Astrocyte (in vitro differentiated cells and primary cell): Measurements from ENCODE around the gene CPNE2. TPM values are rescaled to one million over a fixed set of nuclear protein-coding genes. Genes with fewer than 3 reads are reported as not detected.

Experiments used
- DNase-seq: peaks from one replicate; pipeline ENCODE4 v3.0.0-alpha.2; 2010; ENCODE audit warnings: low read depth
- FAIRE-seq: peaks from 2 replicates; lab custom pipeline; 2011; peaks lifted over from hg19 to GRCh38; lab: Jason Lieb, UNC
- H2AFZ ChIP-seq: 2 replicates; pipeline ENCODE4 v1.6.0; 2012; ENCODE audit warnings: low read depth, low read length, inconsistent platforms
- H3K27ac ChIP-seq: 2 replicates; pipeline ENCODE4 v1.5.1; 2011; ENCODE audit warnings: low read depth, low read length, inconsistent platforms
- H3K27me3 ChIP-seq: 2 replicates; pipeline ENCODE4 v1.6.0; 2011; ENCODE audit warnings: low read length, inconsistent platforms; ENCODE audit not compliant: insufficient read depth
- H3K36me3 ChIP-seq: 2 replicates; pipeline ENCODE4 v1.5.1; 2011; ENCODE audit warnings: low read length, inconsistent platforms; ENCODE audit not compliant: insufficient read depth
- H3K4me1 ChIP-seq: 2 replicates; pipeline ENCODE4 v1.5.1; 2011; ENCODE audit warnings: low read length, inconsistent platforms; ENCODE audit not compliant: insufficient read depth
- H3K4me2 ChIP-seq: 2 replicates; pipeline ENCODE4 v1.6.0; 2012; ENCODE audit warnings: low read length, inconsistent platforms
- H3K4me3 ChIP-seq: 2 replicates; pipeline ENCODE4 v1.5.1; 2011; ENCODE audit warnings: low read depth, mild to moderate bottlenecking, low read length, inconsistent platforms; ENCODE audit not compliant: insufficient read depth
- H3K79me2 ChIP-seq: 2 replicates; pipeline ENCODE4 v1.6.0; 2012; ENCODE audit warnings: mild to moderate bottlenecking, low read length, inconsistent platforms; ENCODE audit not compliant: insufficient read depth
- H3K9ac ChIP-seq: 2 replicates; pipeline ENCODE4 v1.6.0; 2012; ENCODE audit warnings: mild to moderate bottlenecking, low read length, inconsistent platforms
- H3K9me3 ChIP-seq: 2 replicates; pipeline ENCODE4 v1.5.1; 2012; ENCODE audit warnings: low read depth, mild to moderate bottlenecking, low read length, inconsistent platforms; ENCODE audit not compliant: insufficient read depth
- H4K20me1 ChIP-seq: 2 replicates; pipeline ENCODE4 v1.6.0; 2012; ENCODE audit warnings: low read length, inconsistent platforms; ENCODE audit not compliant: insufficient read depth
- H3K27ac Mint-ChIP-seq: one replicate; pipeline ENCODE4 v1.8.0; 2021; ENCODE audit warnings: mild to moderate bottlenecking, mixed read lengths; ENCODE audit not compliant: unreplicated experiment
- H3K27me3 Mint-ChIP-seq: one replicate; pipeline ENCODE4 v1.8.0; 2021; ENCODE audit warnings: low read depth, mixed read lengths; ENCODE audit not compliant: unreplicated experiment
- H3K36me3 Mint-ChIP-seq: one replicate; pipeline ENCODE4 v1.8.0; 2021; ENCODE audit warnings: low read depth, mixed read lengths; ENCODE audit not compliant: unreplicated experiment
- H3K4me1 Mint-ChIP-seq: one replicate; pipeline ENCODE4 v1.8.0; 2021; ENCODE audit warnings: low read depth, mixed read lengths; ENCODE audit not compliant: unreplicated experiment
- H3K4me3 Mint-ChIP-seq: one replicate; pipeline ENCODE4 v1.8.0; 2021; ENCODE audit warnings: mild to moderate bottlenecking, moderate library complexity, mixed read lengths; ENCODE audit not compliant: unreplicated experiment
- H3K9me3 Mint-ChIP-seq: one replicate; pipeline ENCODE4 v1.8.0; 2021; ENCODE audit warnings: mild to moderate bottlenecking, mixed read lengths; ENCODE audit not compliant: unreplicated experiment
- EZH2 ChIP-seq: IDR thresholded peaks from 2 replicates; pipeline ENCODE4 v1.6.1; 2012; ENCODE audit warnings: mild to moderate bottlenecking, low read length, inconsistent platforms; ENCODE audit not compliant: insufficient read depth
- total RNA-seq: library from RNA; stranded (reverse); gene quantifications from 2 replicates; pipeline ENCODE4 v1.2.1, GENCODE V29; 2021
- TF ChIP-seq, protein P1 (sequence below): IDR thresholded peaks from 2 replicates; pipeline ENCODE4 v1.5.1; 2011; ENCODE audit warnings: low read depth, mild to moderate bottlenecking, inconsistent platforms, low read length, moderate library complexity; ENCODE audit not compliant: insufficient read depth

The CPNE2 gene
- total RNA-seq, 1 donor from 2014 or later = 19.3 TPM

DNA sequence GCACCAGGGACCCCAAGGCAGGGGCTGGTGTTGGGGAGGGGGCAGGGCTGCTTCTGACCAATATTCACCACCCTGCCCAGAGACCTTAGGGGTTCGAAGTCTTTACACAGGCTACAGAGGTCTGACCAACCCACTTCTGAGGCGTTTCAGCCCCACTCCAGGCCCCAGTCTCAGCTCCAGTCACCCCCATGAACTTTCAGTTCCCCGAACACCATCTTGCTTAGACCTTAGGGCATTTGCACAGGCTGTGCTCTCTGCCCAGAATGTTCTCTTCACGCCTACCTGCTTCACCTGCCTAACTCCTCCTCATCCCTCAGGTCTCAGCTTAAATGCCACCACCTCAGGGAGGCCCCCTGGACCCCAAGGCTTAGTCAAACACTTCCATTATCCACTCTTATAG, 25.8 kb upstream of the CPNE2 start:
- peaks cover 18% of the 10 kb centered on the region for H3K27me3 Mint-ChIP-seq
- H2AFZ ChIP-seq = no peak overlapping the region

DNA sequence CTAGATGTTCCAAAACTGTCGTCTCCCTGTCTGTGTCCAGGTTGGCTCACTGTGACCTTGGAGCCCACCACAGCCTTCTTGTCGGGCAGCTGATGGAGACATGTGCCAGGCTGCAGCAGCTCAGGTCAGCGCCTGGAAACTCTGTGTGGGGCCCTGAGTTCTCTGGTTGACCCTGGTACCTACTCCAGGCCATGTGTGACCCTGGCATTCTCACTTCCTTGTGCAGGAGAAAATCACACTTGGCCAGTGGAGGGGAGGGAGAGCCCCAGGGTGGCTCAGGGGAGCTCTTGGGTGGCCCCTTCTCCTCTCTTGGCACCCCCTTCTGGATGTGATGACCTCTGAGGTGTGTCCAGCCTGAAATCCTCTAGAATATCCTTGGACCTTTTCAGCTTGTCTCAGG, 25.0 kb upstream of the CPNE2 start:
- H3K27me3 ChIP-seq = no peaks in the 10 kb centered on the region
- H3K9ac ChIP-seq = no peak overlapping the region
- DNase-seq (no peak), FAIRE-seq (no peak)
- no peaks in the 10 kb centered on the region for H4K20me1 ChIP-seq
- H3K27me3 Mint-ChIP-seq = peaks cover 18% of the 10 kb centered on the region
- peaks cover 5% of the 10 kb centered on the region for H3K4me1 ChIP-seq
- H2AFZ ChIP-seq = no peak overlapping the region
- H3K27ac Mint-ChIP-seq = no peak overlapping the region
- H3K9me3 Mint-ChIP-seq = peaks cover 1% of the 10 kb centered on the region
- peaks cover 16% of the 10 kb centered on the region for H3K36me3 Mint-ChIP-seq
- no peaks in the 10 kb centered on the region for H3K9me3 ChIP-seq
- no peaks in the 10 kb centered on the region for H3K36me3 ChIP-seq
- H3K4me2 ChIP-seq = no peak overlapping the region
- no peaks in the 10 kb centered on the region for H3K79me2 ChIP-seq
- no peak overlapping the region for H3K27ac ChIP-seq
- no peak overlapping the region for H3K4me3 Mint-ChIP-seq
- H3K4me3 ChIP-seq = no peak overlapping the region
- H3K4me1 Mint-ChIP-seq = peaks cover 4% of the 10 kb centered on the region
- TF ChIP-seq EZH2 = no peak
- TF ChIP-seq, protein P1, sequence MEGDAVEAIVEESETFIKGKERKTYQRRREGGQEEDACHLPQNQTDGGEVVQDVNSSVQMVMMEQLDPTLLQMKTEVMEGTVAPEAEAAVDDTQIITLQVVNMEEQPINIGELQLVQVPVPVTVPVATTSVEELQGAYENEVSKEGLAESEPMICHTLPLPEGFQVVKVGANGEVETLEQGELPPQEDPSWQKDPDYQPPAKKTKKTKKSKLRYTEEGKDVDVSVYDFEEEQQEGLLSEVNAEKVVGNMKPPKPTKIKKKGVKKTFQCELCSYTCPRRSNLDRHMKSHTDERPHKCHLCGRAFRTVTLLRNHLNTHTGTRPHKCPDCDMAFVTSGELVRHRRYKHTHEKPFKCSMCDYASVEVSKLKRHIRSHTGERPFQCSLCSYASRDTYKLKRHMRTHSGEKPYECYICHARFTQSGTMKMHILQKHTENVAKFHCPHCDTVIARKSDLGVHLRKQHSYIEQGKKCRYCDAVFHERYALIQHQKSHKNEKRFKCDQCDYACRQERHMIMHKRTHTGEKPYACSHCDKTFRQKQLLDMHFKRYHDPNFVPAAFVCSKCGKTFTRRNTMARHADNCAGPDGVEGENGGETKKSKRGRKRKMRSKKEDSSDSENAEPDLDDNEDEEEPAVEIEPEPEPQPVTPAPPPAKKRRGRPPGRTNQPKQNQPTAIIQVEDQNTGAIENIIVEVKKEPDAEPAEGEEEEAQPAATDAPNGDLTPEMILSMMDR = no peak

More for the DNA sequence above, 25.8 kb upstream of the CPNE2 start:
- Histone ChIP-seq H4K20me1 (no peaks in the 10 kb centered on the region), H3K36me3 (no peaks in the 10 kb centered on the region), H3K4me1 (no peaks in the 10 kb centered on the region), H3K79me2 (no peaks in the 10 kb centered on the region), H3K27ac (no peak overlapping the region), H3K27me3 (no peaks in the 10 kb centered on the region), H3K9me3 (no peaks in the 10 kb centered on the region), H3K4me2 (no peak overlapping the region), H3K4me3 (no peak overlapping the region), H3K9ac (no peak overlapping the region)
- Mint-ChIP-seq H3K4me1 (no peaks in the 10 kb centered on the region), H3K4me3 (no peak overlapping the region), H3K9me3 (peaks cover 1% of the 10 kb centered on the region), H3K36me3 (peaks cover 17% of the 10 kb centered on the region), H3K27ac (no peak overlapping the region)
- DNase-seq = no peak
- TF ChIP-seq, protein P1 = no peak
- no peak for TF ChIP-seq EZH2
- no peak for FAIRE-seq

DNA sequence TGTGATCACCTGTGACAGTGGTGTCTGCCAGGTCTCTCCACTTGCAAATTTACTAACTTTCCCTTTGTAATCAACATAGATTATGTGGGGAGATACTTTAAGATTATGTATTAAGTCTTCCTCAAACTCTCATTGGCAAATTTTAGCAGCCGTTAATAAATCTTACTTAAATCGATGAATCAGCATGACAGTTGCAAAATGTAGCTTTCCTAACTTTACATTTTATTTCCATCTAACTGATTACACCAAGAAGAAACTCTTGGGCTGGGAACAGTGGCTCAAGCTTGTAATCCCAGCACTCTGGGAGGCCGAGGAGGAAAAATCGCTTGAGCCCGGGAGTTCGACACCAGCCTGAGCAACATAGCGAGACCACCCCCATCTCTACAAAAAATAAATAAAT, 23.3 kb upstream of the CPNE2 start:
- peaks cover 1% of the 10 kb centered on the region for H3K9me3 Mint-ChIP-seq
- TF ChIP-seq, protein P1 = no peak
- no peak for TF ChIP-seq EZH2
- FAIRE-seq = no peak
- Histone ChIP-seq H3K9me3 (no peaks in the 10 kb centered on the region), H3K9ac (no peak overlapping the region), H3K4me2 (no peak overlapping the region), H3K36me3 (no peaks in the 10 kb centered on the region), H3K4me3 (no peak overlapping the region), H3K27ac (no peak overlapping the region), H4K20me1 (no peaks in the 10 kb centered on the region), H3K4me1 (peaks cover 5% of the 10 kb centered on the region), H3K79me2 (no peaks in the 10 kb centered on the region), H3K27me3 (no peaks in the 10 kb centered on the region), H2AFZ (no peak overlapping the region)
- no peak overlapping the region for H3K4me3 Mint-ChIP-seq
- H3K4me1 Mint-ChIP-seq = peaks cover 6% of the 10 kb centered on the region
- H3K27ac Mint-ChIP-seq = no peak overlapping the region
- H3K36me3 Mint-ChIP-seq = peaks cover 14% of the 10 kb centered on the region
- H3K27me3 Mint-ChIP-seq = peaks cover 18% of the 10 kb centered on the region
- DNase-seq = no peak
